ENCODE measurements around the gene TXNDC17.
"Not testable (repeated sequence)": the region's sequence is repeated elsewhere in the genome, so short reads cannot be mapped to it uniquely, and the experiment has no call there.

The TXNDC17 gene

DNA sequence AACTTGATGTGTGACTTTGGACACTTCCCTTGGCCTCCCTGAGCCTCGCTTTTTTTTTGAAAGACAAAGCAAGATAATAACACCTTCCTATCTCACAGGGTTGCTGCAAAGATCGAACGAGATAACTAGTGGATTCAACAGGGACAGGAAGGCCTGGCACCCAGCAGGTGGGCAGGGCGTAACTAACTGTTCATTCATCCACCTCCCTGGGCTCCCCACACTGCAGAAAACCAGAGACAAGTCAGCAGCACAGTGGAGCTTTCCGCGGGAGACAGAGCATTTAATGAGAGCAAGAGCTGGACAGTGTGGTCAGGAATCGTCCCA lies 43.6 kb downstream of the TXNDC17 start:
- no peak for DNase-seq (ENCODE audit: low spot score)

DNA sequence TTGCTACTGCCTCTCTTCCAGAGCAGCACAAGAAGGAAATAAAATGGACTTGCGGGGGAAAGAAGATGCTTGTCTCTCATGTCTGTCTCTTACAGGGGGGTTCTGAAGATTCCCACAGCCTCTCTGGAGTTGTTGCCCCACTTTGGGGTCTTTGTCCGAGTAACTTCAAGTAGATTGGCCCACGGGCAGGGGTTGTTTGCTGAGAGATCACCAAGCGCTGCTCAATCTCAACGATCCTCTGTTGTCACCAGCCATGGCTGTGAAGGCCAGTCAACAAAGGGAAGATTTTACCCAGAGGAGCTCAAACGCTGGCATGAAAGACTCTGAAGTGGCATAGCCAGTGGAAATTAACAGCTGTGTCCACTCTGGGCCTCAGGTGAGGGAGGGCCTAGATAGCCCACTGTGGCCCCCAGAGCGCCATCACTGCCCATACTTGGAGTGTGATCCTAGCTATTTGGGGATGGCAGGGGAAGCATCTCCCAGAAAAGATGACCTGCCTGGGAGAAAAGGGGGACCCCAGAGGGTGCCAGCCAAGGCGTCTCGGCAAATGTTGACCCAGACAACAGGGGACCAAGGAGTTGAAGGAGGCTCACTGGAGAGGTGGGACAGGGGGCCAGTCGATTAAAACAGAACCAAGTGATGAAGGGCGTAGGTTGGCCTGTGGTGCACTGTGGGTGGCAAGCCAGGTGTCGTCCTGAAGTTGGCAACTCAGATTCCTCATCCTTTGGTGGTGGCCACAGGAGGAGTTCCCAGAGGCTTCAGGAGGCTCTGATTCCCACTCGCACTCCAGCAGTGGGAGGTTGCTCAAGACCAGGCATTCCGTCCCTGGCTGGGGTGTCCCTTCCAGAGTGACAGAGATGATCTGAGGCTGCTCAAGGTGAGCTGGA lies 44.3 kb downstream of the TXNDC17 start:
- DNase-seq (ENCODE audit: low spot score) = no peak

DNA sequence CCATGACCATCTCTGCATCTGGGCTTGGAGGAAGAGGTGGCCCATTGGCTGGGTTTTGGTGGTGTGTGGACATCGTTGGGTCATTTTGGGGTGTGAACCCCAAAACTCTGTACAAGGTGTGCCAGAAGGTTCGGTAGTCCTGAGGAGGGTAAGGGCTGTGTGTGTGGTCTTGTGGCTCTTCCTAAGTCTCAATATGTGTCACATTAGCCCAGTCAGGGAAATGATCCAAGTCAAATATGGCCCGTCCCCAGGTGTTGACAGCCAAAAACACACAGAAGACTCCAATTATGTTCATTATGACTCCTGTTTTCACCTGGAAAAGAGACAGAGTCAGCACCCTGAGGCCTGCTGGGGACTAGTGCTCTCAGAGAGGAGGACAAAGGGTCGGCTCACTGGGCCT lies 45.2 kb downstream of the TXNDC17 start:
- DNase-seq (ENCODE audit: low spot score) = no peak

DNA sequence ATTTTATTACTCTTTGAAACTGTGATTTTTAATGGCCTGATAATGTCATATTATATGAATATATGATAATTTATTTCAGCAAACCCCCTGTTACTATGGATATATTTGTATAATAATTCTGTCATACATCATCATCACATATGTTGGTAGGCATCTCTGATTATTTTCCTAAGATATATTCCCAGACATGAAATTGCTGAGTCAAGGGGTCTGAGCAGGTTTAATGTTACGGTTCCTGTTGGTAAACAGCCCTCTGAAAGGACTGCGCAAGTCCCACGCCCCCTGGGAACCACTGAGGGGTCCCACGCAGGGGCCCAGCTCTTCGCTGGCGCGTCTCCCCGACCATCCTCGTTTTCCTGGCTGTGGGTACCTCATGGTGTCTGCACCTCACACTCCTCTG lies 48.1 kb downstream of the TXNDC17 start:
- DNase-seq (ENCODE audit: low spot score) = no peak

DNA sequence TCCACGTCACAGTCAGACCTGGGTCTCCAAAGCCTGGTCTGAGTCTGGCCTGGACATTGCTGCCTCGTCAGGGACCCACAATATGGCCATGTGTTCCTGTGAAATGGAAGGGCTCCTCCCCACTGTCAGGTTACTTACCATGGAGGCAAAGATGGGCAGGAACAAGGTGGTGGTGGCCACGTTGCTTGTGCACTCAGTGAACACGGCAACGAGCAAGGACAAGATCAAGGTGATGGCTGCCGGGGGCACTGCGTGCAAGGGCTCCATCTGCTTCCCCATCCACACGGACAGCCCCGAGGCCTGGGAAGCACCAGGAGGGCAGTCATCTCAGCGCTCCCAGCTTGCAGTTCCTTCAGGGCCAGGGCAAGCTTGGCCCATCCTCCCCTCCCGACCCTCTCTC lies 49.8 kb downstream of the TXNDC17 start:
- no peak for DNase-seq (ENCODE audit: low spot score)

DNA sequence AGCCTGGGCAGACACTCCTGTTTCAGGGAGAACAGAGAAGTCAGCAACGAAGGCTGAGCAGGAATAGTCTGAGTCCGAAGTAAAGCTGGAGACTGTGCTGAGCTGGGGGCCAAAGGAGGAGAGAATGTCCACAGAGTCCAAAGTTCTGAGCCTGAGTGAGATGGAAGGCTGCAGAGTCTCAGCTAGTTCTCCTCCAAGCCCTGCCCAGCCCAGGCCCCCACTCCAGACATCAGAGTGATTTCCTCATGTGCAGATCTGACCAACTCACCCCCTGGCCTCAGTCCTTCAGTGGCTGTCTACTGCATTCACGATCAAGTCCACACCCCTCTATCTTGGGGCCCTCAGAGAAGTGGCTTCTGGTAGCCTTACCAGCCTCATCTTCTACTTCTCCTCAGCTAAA lies 50.7 kb downstream of the TXNDC17 start:
- no peak for DNase-seq (ENCODE audit: low spot score)

DNA sequence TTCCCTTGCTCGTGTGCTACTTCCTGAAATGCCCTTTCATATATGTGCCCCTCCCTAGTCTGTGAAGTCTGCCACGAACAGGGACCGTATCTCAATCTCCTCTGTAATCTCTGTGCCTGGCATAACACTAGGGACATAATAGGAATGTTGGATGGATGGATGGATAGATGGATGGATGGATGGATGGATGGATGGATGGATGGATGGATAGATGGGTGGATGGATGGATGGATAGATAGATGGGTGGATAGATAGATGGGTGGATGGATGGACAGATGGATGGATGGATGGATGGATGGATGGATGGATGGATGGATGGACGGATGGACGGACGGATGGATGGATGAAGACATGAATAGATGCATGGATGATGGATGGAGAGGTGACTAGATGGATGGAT lies 51.1 kb downstream of the TXNDC17 start:
- not testable (repeated sequence) for DNase-seq (ENCODE audit: low spot score)

All from AG20443 (cell line).